Heart right ventricle (tissue), 16 donors: ENCODE data around the gene DDX10. TPM values are rescaled to one million over a fixed set of nuclear protein-coding genes. Genes with fewer than 3 reads are reported as not detected.

Experiments
- ATAC-seq, 8 donors: fragments of 200-7000 bp; cut with Tn5 transposase; one replicate each; pipeline ENCODE4 v1.9.1; 2020; ENCODE audit warnings: mild to moderate bottlenecking in 8 of 8, moderate library complexity in 8 of 8, moderate number of reproducible peaks in 1 of 8
- DNase-seq, 2 donors: peaks; one replicate each; pipeline ENCODE4 v3.0.0-alpha.2; 2020
- H3K27ac ChIP-seq, 10 donors: fragments of 200-600 bp; sonication (generic) in 2 of 10; one replicate each; pipeline versions ENCODE4 v1.5.0 to v1.8.0; 2020 to 2022; ENCODE audit warnings: mild to moderate bottlenecking in 3 of 10
- H3K27me3 ChIP-seq, 7 donors: fragments of 200-600 bp; one replicate each; pipeline ENCODE4 v1.8.0; 2021 to 2022; ENCODE audit warnings: mild to moderate bottlenecking in 2 of 7
- H3K36me3 ChIP-seq, 9 donors: fragments of 200-600 bp; sonication (generic) in 1 of 9; one replicate each; pipeline versions ENCODE4 v1.5.0 to v1.8.0; 2020 to 2022; ENCODE audit warnings: mild to moderate bottlenecking in 2 of 9
- H3K4me1 ChIP-seq, 9 donors: fragments of 200-600 bp; sonication (generic) in 1 of 9; one replicate each; pipeline versions ENCODE4 v1.5.0 to v1.8.0; 2020 to 2022; ENCODE audit warnings: mild to moderate bottlenecking in 4 of 9
- H3K4me3 ChIP-seq, 10 donors: fragments of 200-600 bp; sonication (generic) in 2 of 10; one replicate each; pipeline versions ENCODE4 v1.5.0 to v1.8.0; 2020 to 2022; ENCODE audit warnings: mild to moderate bottlenecking in 7 of 10, moderate library complexity in 2 of 10
- H3K9me3 ChIP-seq, 11 donors: fragments of 200-600 bp in 10 of 11; sonication (generic) in 2 of 11; one replicate each; pipeline versions ENCODE4 v1.5.0 to v1.8.0; 2013 to 2022; ENCODE audit warnings: mild to moderate bottlenecking in 2 of 11, control low read depth in 1 of 11, moderate library complexity in 1 of 11
- WGBS, 2 donors: extraction: QIAGEN DNeasy Blood & Tissue Kit; methylation state at CpG; one replicate each; pipeline ENCODE4 v1.1.7; 2013; ENCODE audit warnings: inconsistent platforms in 1 of 2; 5-methylcytosine and 5-hydroxymethylcytosine counted together
- intact Hi-C, 10 donors: fragments of 100-400 bp; cut with DNase I; formaldehyde crosslinking; loops; one replicate each; pipeline versions ENCODE4 v1.11.1 to v1.14.2; 2022
- polyA plus RNA-seq, 2 donors: library from polyadenylated mRNA; stranded (reverse); fragments of 200-250 nt; gene quantifications; one replicate each; pipeline ENCODE4 v1.2.3, GENCODE V29; 2013
- total RNA-seq, 10 donors: library from RNA; stranded (reverse); fragmentation: NEBNext Ultra II Directional in 3 of 10; extraction: Animal tissue kit (Norgen Biotek cat#: 25700) in 3 of 10; gene quantifications; one replicate each; pipeline versions ENCODE4 v1.2.1 to v1.2.4, GENCODE V29; 2021 to 2023
- TF ChIP-seq, protein P1 (sequence below), 9 donors: fragments of 200-600 bp; sonication (generic) in 2 of 9; IDR thresholded peaks; one replicate each; pipeline versions ENCODE4 v1.5.0 to v1.8.0; 2021 to 2022; ENCODE audit warnings: antibody characterized with exemption in 9 of 9, mild to moderate bottlenecking in 5 of 9, moderate library complexity in 1 of 9
- donor health status: Arrhythmogenic right ventricular cardiomyopathy.
- donor health status: ischemic (EF 13 %, LVEDD 7.1; RV severe dilation, severe dysfunction).
- donor health status: healthy with polysubstance abuse.
- donor health status: DM: no; HTN: yes; CAD: no.
- donor health status: DM: no; HTN: no; CAD: no.
- donor health status: ischemic (EF 25% LVEDD 6.9; RV normal size, moderate dysfunction).
- donor health status: ischemic (EF 25% LVEDD 5.7; RV mildly dilated, moderate dysfunction).
- donor health status: healthy.
- donor health status: DM: yes; HTN: yes; CAD: no.
- donor health status: Ischemic cardiomyopathy.
- donor health status: ischemic (EF 35%, LVEDD 5.7; RV mildly dilated, moderate dysfunction).
- donor health status: nonischemic (EF 11% LVEDD 7.7; RV severe dilation, severe dysfunction).
- donor health status: DM: yes; HTN: yes; CAD: no.
- donor health status: PGD.
- donor health status: ischemic (EF 29% LVEDD 5.4; RV normal size, mild dysfunction).
- donor health status: nonischemic (EF 23%, LVEDD 6.1; RV moderate dilation, normal function).

The DDX10 gene
- total and polyA plus RNA-seq, 12 donors, result 9.3 to 15.3 (median 11.5) TPM

DNA sequence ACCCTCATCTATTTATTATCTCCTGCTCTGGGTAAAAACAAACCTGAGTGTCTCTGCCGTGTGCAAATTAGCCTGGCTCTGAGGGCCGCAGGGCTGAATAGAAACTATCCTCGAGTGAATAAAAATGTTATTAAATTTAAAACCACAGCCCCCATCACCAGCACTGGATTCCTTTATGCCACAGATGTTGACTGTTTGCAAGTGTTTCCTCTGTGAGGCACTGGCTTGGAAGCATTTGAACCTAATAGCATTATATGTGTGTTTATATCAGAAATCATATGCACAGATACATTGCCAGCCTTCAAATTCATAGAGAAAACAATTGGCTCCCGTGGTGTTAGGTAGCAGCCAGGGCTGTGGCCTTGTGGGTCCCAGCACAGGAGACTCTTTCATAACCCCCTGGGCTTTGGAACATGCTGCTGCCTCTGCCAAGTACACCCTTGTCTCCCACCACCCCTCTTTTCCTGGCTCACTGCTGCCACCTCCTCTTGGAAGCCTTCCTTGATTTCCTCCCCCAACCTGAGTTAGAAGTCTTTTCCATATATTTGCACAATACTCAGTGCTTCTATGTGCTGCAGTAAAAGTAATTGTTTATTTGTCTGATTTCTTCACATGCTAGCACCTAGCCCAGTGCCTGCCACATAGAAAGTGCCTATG, 294.4 kb downstream of the DDX10 start:
- H3K36me3 ChIP-seq, result no peaks in the 10 kb centered on the region
- ATAC-seq (no peak), DNase-seq (no peak)
- no peaks in the 10 kb centered on the region for H3K27me3 ChIP-seq
- intact Hi-C loops, result no loop called here
- H3K4me3 ChIP-seq, result no peak overlapping the region
- TF ChIP-seq, protein P1, sequence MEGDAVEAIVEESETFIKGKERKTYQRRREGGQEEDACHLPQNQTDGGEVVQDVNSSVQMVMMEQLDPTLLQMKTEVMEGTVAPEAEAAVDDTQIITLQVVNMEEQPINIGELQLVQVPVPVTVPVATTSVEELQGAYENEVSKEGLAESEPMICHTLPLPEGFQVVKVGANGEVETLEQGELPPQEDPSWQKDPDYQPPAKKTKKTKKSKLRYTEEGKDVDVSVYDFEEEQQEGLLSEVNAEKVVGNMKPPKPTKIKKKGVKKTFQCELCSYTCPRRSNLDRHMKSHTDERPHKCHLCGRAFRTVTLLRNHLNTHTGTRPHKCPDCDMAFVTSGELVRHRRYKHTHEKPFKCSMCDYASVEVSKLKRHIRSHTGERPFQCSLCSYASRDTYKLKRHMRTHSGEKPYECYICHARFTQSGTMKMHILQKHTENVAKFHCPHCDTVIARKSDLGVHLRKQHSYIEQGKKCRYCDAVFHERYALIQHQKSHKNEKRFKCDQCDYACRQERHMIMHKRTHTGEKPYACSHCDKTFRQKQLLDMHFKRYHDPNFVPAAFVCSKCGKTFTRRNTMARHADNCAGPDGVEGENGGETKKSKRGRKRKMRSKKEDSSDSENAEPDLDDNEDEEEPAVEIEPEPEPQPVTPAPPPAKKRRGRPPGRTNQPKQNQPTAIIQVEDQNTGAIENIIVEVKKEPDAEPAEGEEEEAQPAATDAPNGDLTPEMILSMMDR (IDR thresholded peaks at IDR 0.05), result no peak
- H3K4me1 ChIP-seq, result peaks cover 0 to 4% (median 0%) of the 10 kb centered on the region in 9 donors
- WGBS, 2 donors, result 61 to 88% methylated on average over 4 of the region's 4 CpGs
- H3K9me3 ChIP-seq, result no peaks in the 10 kb centered on the region
- H3K27ac ChIP-seq, result no peak overlapping the region

DNA sequence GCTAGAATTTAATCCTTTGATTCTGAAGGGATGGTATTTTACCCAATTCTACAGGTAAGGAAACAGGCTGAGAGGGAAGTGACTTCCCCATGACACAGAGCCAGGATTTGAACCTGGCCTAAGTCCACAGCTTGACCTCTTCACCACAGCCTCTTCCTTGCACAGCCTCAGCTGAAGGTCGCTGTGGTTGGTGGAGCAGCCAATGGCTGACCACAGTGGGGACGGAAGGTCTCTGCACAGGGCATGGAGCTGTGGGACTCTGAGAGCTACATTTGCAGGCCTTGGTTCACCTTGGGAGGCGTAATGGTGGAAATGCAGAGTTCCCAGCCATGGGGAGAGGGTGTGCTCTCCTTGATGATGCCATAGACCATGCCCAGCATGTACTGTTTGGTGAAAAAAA, 295.0 kb downstream of the DDX10 start:
- Histone ChIP-seq H3K27ac (no peak overlapping the region), H3K4me3 (no peak overlapping the region), H3K4me1 (peaks cover 0 to 4% (median 0%) of the 10 kb centered on the region in 9 donors), H3K36me3 (no peaks in the 10 kb centered on the region), H3K27me3 (no peaks in the 10 kb centered on the region), H3K9me3 (no peaks in the 10 kb centered on the region)
- intact Hi-C loops, result no loop called here
- no peak for DNase-seq
- ATAC-seq, result peak in 1 of 8 donors; percentile 47
- 94 to 96% methylated on average over 3 of the region's 3 CpGs for WGBS, 2 donors
- TF ChIP-seq, protein P1 (IDR thresholded peaks at IDR 0.05), result no peak

DNA sequence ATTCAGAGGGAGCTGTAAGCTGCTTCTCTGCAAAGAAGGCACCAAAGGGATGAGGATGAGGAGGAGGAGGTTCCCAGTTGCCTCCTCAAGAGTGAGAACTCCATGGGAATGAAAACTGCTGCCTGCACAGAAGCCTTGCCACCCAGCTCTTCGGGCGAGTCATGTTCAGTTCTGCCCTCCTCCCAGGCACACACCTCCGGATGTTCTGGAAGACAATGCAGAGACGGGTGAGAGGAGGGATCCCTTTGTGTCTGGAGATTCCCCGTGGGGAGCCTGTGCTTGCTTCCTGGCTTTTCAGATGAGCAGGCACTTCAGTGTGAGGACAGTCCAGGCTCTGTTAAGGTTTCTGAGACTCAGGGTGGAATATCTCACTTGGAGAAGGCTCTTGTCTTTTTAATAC, 295.6 kb downstream of the DDX10 start:
- TF ChIP-seq, protein P1 (IDR thresholded peaks at IDR 0.05), result no peak
- H3K4me1 ChIP-seq, result peaks cover 0 to 4% (median 0%) of the 10 kb centered on the region in 9 donors
- 66 to 70% methylated on average over 5 of the region's 5 CpGs for WGBS, 2 donors
- ATAC-seq, result no peak
- no peak for DNase-seq
- intact Hi-C loops, result no loop called here
- H3K36me3 ChIP-seq, result no peaks in the 10 kb centered on the region
- no peak overlapping the region for H3K27ac ChIP-seq
- H3K9me3 ChIP-seq, result no peaks in the 10 kb centered on the region
- no peaks in the 10 kb centered on the region for H3K27me3 ChIP-seq
- H3K4me3 ChIP-seq, result no peak overlapping the region

DNA sequence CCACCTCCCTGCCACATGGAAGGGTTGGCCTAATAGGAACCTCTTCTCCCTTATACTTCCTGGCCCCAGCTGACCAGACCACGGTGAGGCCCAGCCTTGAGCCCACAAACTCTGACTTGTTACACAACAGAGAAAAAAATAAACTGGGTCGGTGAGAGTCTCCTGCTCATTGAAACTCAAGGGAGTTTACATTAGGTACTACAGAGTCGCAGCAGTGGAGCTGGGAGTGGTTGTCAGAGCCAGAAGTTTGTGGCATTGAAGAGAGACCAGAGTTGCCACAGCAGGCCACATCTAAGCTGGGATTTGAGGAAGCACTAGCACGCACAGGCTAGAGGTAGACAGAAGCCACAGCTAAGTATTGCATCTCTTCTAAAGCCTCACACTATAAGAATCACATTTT, 296.2 kb downstream of the DDX10 start:
- Histone ChIP-seq H3K4me3 (no peak overlapping the region), H3K4me1 (peaks cover 0 to 4% (median 0%) of the 10 kb centered on the region in 9 donors), H3K36me3 (no peaks in the 10 kb centered on the region), H3K27ac (no peak overlapping the region), H3K27me3 (no peaks in the 10 kb centered on the region), H3K9me3 (no peaks in the 10 kb centered on the region)
- 62 to 64% methylated on average over 4 of the region's 4 CpGs for WGBS, 2 donors
- ATAC-seq, result no peak
- TF ChIP-seq, protein P1 (IDR thresholded peaks at IDR 0.05), result no peak
- no peak for DNase-seq
- intact Hi-C loops, result no loop called here
